ENCODE results near the gene PTRH2. TPM values are rescaled to one million over a fixed set of nuclear protein-coding genes. Genes with fewer than 3 reads are reported as not detected.

The PTRH2 gene
- total RNA-seq, 2 donors from 2014 or later = 6.9 to 9.0 TPM

Other genes with a start within 250 kb of the PTRH2 start
- gene DHX40, start 141.8 kb downstream of the PTRH2 start, total RNA-seq = 10 to 100 TPM; 40.6 to 47.3 TPM
- 10 to 100 TPM; 87.7 to 89.3 TPM for gene CLTC, start 87.5 kb downstream of the PTRH2 start, total RNA-seq
- 100 to 1,000 TPM; 132 to 159 TPM for gene VMP1, start 224 bp upstream of the PTRH2 start, total RNA-seq
- gene TUBD1, start 185.5 kb upstream of the PTRH2 start, total RNA-seq = 1 to 10 TPM; 6.3 to 8.6 TPM
- 100 to 1,000 TPM in 1 of 2 donors, 10 to 100 TPM in 1; 86.6 to 105 TPM for gene RPS6KB1, start 185.7 kb upstream of the PTRH2 start, total RNA-seq